K562 (cell line): ENCODE results near the gene HS2ST1.
"Not testable (repeated sequence)": the region's sequence is repeated elsewhere in the genome, so short reads cannot be mapped to it uniquely, and the experiment has no call there.

Experiments used
- PHF21A ChIP-seq: fragments of 450-650 bp; IDR thresholded peaks from 2 replicates; pipeline ENCODE4 v1.6.1; 2017; ENCODE audit warnings: low read depth, borderline replicate concordance
- SMARCE1 ChIP-seq: fragments of 450-650 bp; IDR thresholded peaks from 2 replicates; pipeline ENCODE4 v1.7.1; 2016; ENCODE audit warnings: mild to moderate bottlenecking
- TF ChIP-seq, protein P1 (sequence below), 3 experiments: IDR thresholded peaks in 2 of 3; conservative IDR thresholded peaks in 1 of 3; 2 replicates each; pipeline ENCODE4 v1.5.1; 2011 to 2012; ENCODE audit warnings: low read length in 3 of 3, mild to moderate bottlenecking in 3 of 3, control low read depth in 2 of 3, improper control_type of control experiment in 1 of 3, inconsistent platforms in 1 of 3, low read depth in 1 of 3, mixed read lengths in 1 of 3, moderate library complexity in 1 of 3; ENCODE audit not compliant: insufficient read depth in 2 of 3

DNA sequence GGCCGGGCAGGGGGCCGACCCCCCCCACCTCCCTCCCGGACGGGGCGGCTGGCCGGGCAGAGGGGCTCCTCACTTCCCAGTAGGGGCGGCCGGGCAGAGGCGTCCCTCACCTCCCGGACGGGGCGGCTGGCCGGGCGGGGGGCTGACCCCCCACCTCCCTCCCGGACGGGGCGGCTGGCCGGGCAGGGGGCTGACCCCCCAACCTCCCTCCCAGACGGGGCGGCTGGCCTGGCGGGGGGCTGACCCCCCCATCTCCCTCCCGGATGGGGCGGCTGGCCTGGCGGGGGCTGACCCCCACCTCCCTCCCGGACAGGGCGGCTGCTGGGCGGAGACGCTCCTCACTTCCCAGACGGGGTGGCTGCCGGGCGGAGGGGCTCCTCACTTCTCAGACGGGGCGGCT, 15.0 kb upstream of the HS2ST1 start:
- TF ChIP-seq, protein P1, sequence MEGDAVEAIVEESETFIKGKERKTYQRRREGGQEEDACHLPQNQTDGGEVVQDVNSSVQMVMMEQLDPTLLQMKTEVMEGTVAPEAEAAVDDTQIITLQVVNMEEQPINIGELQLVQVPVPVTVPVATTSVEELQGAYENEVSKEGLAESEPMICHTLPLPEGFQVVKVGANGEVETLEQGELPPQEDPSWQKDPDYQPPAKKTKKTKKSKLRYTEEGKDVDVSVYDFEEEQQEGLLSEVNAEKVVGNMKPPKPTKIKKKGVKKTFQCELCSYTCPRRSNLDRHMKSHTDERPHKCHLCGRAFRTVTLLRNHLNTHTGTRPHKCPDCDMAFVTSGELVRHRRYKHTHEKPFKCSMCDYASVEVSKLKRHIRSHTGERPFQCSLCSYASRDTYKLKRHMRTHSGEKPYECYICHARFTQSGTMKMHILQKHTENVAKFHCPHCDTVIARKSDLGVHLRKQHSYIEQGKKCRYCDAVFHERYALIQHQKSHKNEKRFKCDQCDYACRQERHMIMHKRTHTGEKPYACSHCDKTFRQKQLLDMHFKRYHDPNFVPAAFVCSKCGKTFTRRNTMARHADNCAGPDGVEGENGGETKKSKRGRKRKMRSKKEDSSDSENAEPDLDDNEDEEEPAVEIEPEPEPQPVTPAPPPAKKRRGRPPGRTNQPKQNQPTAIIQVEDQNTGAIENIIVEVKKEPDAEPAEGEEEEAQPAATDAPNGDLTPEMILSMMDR (IDR thresholded peaks at IDR 0.05 in 2 of 3, conservative IDR thresholded peaks at IDR 0.05 in 1 of 3; ENCODE audit: insufficient read depth in 2 of 3, low read depth in 1 of 3, low read length in 3 of 3): not testable (repeated sequence)
- TF ChIP-seq PHF21A, SMARCE1: not testable (repeated sequence)
